ENCODE results near the gene KIF1B.

Gene KIF1B

GRCh38 chr1:10287023-10287645 is 76.8 kb downstream of the KIF1B start:
- no peak for DNase-seq

GRCh38 chr1:10288029-10288615 is 77.8 kb downstream of the KIF1B start:
- no peak for DNase-seq

- DNase-seq, result no peak
Measured at GRCh38 chr1:10291705-10292104, 81.3 kb downstream of the KIF1B start.

DNA sequence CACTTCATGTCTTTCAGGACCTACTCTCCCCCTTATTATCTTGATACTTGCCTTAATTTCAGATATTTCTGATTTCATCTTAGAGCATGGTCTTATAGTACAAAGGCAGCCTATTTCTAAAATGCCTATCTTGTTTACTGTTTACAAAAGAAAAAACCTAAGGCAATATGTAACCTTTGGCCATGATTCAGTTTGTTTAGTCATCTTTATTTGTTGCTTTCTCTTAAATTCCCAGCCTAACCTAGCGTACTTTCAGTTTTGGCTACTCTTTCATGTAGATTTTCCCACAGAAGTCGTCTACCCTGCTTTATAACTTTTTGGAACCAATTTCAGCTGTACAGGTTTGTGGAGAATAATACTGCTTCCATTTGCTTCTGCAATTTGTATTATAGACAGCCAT is 81.8 kb downstream of the KIF1B start:
- no peak for DNase-seq

DNA sequence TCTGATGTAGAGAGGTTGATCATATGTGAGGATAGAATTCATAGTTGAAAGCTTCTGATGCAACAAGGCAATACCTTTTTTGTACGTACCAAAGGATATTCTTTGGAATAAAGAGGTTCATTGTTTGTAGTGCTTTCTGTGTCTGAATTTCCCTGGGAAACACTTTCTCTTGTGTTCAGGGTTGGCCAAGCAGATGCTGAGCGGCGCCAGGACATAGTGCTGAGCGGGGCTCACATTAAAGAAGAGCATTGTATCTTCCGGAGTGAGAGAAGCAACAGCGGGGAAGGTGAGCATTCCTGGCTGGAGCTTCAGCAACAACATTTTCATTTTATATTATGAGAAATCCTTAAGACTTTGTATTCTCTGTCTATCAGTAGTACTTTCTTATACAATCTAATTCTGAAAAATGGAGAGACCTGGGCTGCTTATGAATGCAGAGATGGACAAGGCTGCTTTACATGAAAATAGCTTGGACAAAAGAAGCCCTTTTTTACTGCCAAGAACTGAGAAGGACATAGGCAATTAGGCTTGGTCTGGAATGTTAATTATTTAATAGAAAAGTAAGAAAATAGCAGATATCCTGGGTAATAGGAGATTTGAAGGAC is 85.2 kb downstream of the KIF1B start:
- DNase-seq, result no peak

DNA sequence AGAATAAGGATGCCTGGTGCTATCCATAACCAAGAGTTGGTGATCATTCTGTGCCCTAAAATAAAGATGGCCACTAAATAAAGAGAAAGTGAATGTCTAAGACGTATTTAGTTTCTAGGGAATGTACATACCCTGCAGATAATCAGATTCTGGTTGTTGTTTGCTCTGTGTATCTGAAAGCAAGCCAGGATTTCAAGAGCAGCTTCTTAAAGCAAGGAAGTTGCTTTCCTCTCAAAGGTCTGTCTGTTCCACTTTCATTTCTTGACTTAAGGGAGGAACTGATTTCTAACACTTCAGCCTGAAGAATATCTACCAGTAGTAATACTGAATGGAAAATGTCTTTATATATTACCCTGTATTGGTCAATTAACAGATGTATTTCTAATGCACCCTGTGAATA is 88.8 kb downstream of the KIF1B start:
- no peak for DNase-seq

GRCh38 chr1:10302416-10302815 is 92.0 kb downstream of the KIF1B start:
- no peak for DNase-seq

DNA sequence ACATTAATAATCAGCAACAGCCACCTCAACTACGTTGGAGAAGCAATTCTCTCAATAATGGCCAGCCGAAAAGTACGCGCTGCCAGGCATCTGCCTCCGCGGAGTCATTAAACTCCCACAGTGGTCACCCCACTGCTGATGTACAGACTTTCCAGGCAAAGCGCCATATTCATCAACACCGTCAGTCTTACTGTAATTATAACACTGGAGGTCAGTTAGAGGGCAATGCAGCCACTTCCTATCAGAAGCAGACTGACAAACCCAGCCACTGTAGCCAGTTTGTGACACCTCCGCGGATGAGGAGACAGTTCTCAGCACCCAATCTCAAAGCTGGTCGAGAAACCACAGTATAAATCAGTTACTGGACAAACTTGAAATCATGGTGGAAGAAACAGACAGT is 93.9 kb downstream of the KIF1B start:
- DNase-seq, result no peak

DNA sequence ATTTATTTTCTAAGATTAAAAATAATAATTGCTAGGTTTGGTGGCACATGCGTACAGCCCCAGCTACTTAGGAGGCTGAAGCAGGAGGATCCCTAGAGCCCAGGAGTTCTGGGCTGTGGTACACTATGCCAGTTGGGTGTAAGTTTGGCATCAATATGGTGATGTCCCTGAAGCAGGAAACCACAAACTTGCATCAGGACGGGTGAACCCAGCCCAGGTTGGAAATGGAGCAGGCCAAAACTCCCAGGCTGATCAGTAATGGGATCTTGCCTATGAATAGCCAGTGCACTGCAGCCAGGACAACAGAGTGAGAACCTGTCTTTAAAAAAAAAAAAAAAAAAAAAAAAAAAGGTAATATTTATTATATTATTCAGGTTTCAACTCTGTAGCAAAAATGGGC is 96.1 kb downstream of the KIF1B start:
- no peak for DNase-seq

- DNase-seq, result no peak
Measured at GRCh38 chr1:10308001-10308400, 97.6 kb downstream of the KIF1B start.

DNA sequence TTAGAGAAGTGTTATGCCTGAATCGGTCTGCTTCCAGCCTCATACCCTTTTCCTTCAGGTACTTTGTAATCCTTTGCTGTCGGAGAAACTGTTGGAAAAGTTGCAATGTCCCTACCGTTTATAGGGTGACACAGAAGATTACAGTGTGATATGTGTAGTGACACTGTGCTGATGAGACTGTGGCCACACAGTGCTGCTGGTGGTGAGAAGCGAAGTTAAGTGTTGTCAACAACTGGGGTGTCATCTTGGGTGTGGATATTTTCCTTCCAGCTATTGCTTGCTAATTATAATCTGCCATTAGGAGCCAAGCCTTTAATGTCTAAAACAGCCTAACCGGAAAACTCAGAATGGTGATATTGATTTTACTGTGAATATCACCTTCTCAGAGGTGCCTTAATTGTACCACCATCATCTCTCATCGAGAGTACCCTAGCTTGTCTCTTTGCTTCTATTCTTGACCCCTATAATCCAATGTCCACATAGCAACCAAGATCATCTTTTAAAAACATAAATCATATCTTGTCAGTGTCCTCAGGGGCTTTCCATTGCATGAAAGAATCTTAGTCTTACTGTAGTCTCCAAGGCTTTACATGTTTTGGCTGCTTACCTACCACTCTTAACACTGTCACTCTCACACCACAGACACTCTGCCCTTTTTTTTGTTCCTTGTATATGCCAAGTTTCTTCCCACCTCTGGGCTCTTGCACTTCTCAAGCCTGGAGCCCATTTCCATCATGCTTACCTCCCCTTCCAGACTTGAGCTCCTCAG is 99.1 kb downstream of the KIF1B start:
- DNase-seq, result no peak

DNA sequence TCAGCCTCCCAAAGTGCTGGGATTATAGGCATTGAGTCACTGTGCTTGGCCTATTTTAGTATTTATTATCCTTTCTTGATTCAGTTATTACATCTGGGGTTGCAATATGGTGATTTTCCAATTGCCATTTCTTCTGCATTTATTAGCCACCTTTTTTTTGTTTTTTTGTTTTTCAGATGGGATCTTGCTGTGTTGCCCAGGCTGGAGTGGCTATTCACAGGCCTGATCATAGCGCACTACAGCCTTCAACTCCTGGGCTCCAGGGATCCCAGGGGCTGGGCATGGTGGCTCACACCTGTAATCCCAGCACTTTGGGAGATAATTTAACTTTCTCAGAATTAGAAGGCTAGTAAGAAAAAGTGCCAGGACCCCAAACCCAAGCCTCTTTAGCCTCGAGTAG is 106.4 kb downstream of the KIF1B start:
- no peak for DNase-seq

DNA sequence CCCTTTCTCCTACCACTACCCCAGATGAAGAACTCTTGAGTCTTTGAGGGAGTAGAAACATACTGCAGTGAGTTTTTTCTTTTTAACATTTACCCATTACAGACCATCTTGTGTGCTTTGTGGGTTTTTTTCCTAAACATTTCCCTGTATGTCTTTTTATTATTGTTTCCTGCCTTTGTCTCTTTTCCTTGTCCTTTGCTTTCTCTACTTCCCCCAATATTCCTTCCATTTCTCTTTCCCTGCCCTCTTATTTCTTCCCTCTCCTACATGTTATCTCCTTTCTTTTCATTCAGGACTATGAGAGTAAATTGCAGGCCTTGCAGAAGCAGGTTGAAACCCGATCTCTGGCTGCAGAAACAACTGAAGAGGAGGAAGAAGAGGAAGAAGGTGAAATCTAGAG is 109.4 kb downstream of the KIF1B start:
- DNase-seq, result no peak

- DNase-seq, result no peak
Measured at GRCh38 chr1:10320336-10320735, 110.0 kb downstream of the KIF1B start.

DNA sequence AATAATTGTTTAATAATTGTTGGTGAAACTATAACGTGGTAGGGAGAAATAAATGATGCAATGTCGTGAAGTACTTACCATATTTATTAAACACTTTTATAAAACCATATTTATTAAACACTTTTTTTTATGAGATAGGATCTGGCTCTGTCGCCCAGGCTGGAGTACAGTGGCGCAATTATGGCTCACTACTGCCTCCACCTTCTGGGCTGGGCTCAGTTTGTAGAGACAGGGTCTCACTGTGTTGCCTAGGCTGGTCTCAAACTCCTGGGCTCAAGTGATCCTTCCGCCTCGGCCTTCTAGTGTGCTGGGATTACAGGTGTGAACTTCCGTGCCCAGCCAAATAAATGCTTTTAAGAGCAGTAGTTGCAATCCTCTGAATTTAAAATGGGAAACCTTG is 112.5 kb downstream of the KIF1B start:
- DNase-seq, result no peak

DNA sequence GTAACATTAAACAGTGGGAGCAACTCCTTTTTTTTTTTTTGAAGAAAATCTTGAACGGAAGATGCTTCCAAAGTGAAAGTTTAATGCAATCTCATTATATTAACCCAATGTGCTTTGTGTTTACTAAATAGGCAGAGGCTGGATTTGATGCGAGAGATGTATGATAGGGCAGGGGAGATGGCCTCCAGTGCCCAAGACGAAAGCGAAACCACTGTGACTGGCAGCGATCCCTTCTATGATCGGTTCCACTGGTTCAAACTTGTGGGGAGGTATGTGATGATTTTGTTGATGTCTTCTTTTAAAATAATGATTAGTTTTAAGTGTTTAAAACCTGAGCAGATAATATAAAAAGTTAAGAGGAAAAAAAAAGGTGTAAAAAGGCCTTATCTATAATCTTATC is 114.3 kb downstream of the KIF1B start:
- no peak for DNase-seq

DNA sequence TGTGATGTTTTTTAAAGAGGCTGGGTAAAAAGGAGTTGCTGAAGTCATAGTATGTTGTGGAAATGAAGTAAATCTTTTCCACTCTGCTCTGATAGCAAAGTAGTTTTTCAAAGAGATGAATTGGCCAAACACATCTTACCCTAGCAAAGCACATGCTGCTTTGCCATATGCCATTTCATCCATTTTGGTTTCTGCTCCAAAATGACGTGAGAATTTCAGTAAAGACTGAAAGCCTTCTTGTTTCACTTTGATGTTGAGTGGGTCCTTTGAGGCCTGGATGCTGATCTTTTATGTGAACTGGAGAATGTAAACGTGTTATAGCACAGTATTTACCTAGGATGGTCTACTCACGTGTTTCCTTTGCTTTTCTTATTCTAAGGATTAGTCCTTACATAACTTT is 115.2 kb downstream of the KIF1B start:
- no peak for DNase-seq

DNA sequence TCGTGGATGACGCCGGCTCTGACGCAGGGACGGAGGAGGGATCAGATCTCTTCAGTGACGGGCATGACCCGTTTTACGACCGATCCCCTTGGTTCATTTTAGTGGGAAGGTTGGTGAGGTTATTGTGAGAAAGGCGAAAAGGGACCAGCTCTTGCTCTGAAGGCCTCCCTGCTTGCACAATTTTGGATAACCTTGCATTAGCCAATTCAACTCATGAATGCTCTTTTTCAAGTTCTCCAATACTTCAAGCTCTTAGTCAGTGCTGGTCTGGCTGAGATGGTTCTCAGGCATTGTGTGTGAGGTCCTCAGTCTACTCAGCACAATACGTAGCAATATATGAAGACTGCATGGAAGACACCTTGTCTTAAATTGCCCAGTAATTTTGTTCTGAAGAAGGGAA is 115.9 kb downstream of the KIF1B start:
- DNase-seq, result no peak

- no peak for DNase-seq
Measured at GRCh38 chr1:10328180-10328963, 118.0 kb downstream of the KIF1B start.

DNA sequence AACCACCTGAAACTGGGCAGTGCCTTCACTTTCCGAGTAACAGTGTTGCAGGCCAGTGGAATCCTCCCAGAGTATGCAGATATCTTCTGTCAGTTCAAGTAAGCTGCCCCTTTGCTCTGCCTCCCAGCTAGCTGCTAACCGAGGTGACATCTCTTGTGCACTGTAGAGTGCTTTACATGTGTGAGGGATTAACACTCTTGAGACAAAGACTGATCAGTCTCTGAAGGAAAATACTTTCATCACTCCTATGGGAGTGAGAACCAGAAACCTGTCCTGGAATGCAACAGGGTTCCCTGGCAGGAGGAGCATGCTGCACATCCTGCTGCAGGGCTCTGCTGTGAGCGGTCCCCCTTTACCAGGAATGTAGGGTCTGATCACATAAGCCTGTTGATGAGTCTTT is 127.1 kb downstream of the KIF1B start:
- DNase-seq, result no peak

DNA sequence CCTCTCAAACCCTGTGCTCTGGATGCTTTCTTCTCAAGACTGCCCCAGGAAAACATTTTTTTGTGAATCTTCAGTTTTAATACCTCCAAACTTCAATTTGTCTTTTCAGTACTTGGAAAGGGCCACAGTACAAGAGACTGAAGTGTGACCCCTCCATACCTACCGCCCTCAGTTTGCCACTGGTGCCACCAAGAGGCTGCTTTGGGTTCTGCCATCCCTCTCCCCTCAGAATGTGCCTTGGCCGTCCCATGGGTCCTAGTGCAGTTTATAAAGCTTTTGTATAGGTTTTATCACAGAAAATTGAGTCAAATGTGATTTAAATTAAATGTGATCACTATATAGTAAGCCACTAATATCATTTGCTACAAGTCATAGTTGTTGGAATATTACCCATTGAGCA is 127.7 kb downstream of the KIF1B start:
- peak; percentile 27 for DNase-seq

DNA sequence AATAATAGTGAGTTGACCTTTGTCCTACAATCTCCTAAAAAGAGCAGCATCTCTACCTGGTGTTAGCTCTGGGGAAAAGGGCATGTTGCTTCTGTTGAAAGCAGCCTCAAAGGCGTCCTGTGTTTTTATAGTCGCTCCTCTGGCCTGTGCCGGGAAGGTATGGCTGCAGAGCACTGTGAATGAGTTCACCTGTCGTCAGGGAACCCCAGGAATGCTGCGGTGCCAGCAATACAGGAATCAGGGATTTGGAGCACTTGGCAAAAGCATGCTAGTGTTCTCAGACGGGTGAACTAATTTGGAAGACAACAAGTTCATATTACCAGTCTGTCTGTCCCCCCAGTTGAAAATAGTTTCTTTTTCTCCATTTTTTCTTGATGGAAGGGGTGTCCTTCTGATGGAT is 128.2 kb downstream of the KIF1B start:
- no peak for DNase-seq

- no peak for DNase-seq
Measured at GRCh38 chr1:10339036-10339567, 128.7 kb downstream of the KIF1B start.

Measured in NCI-H510A (cell line).